ENCODE results near the gene UBE2A.

Gene UBE2A

GRCh38 chrX:119574394-119575266 is at the start of gene UBE2A (continued):
- TF ChIP-seq AEBP2 (tag by site-specific recombination; IDR thresholded peaks at IDR 0.05; ENCODE audit: borderline replicate concordance) (no peak), ATF2 (tag by site-specific recombination; IDR thresholded peaks at IDR 0.05; ENCODE audit: low read depth) (peak; percentile 81), ZNF513 (tag by site-specific recombination; IDR thresholded peaks at IDR 0.05) (0 out of 2 replicates have a peak, but pooled peaks have one; percentile 5), ZNF76 (tag by site-specific recombination; IDR thresholded peaks at IDR 0.05; ENCODE audit: borderline replicate concordance, low read depth) (peak; percentile 74), ZNF549 (tag by site-specific recombination; IDR thresholded peaks at IDR 0.05) (no peak), SP2 (tag by site-specific recombination; IDR thresholded peaks at IDR 0.05) (peak; percentile 82), ZNF792 (tag by site-specific recombination; IDR thresholded peaks at IDR 0.05) (no peak), ZNF140 (tag by site-specific recombination; IDR thresholded peaks at IDR 0.05) (no peak), KLF17 (tag by site-specific recombination; IDR thresholded peaks at IDR 0.05) (peak; percentile 73), ZNF266 (tag by site-specific recombination; IDR thresholded peaks at IDR 0.05; ENCODE audit: low read depth) (no peak), ZBTB11 (tag by site-specific recombination; conservative IDR thresholded peaks at IDR 0.05; ENCODE audit: low read depth) (0 out of 2 replicates have a peak, but pooled peaks have one; percentile 42), ZNF112 (tag by site-specific recombination; IDR thresholded peaks at IDR 0.05) (no peak), TRIM28 (IDR thresholded peaks at IDR 0.05; ENCODE audit: borderline replicate concordance, low read length) (no peak), ZNF548 (tag by site-specific recombination; IDR thresholded peaks at IDR 0.05) (no peak), KLF8 (tag by site-specific recombination; IDR thresholded peaks at IDR 0.05) (peak; percentile 92), ZNF707 (tag by site-specific recombination; IDR thresholded peaks at IDR 0.05) (no peak), SCRT1 (tag by site-specific recombination; IDR thresholded peaks at IDR 0.05; ENCODE audit: borderline replicate concordance) (no peak), SCRT2 (tag by site-specific recombination; IDR thresholded peaks at IDR 0.05) (no peak), ZNF629 (tag by site-specific recombination; IDR thresholded peaks at IDR 0.05) (peak; percentile 95), ZFP37 (tag by site-specific recombination; IDR thresholded peaks at IDR 0.05) (0 out of 2 replicates have a peak, but pooled peaks have one; percentile 47), HOXD13 (CRISPR knock-in tag; IDR thresholded peaks at IDR 0.05; ENCODE audit: borderline replicate concordance) (no peak), ZNF366 (tag by site-specific recombination; conservative IDR thresholded peaks at IDR 0.05) (no peak), TSHZ1 (tag by site-specific recombination; IDR thresholded peaks at IDR 0.05; ENCODE audit: borderline replicate concordance) (peak; percentile 41; the same call in 1 of the 2 replicates), SP3 (tag by site-specific recombination; IDR thresholded peaks at IDR 0.05) (peak; percentile 81), ZNF391 (tag by site-specific recombination; IDR thresholded peaks at IDR 0.05; ENCODE audit: borderline replicate concordance, low read depth) (peak; percentile 78; the same call in 1 of the 2 replicates)
